ENCODE measurements around the gene LRRC8A.
"Not testable (repeated sequence)": the region's sequence is repeated elsewhere in the genome, so short reads cannot be mapped to it uniquely, and the experiment has no call there.

The LRRC8A gene

DNA sequence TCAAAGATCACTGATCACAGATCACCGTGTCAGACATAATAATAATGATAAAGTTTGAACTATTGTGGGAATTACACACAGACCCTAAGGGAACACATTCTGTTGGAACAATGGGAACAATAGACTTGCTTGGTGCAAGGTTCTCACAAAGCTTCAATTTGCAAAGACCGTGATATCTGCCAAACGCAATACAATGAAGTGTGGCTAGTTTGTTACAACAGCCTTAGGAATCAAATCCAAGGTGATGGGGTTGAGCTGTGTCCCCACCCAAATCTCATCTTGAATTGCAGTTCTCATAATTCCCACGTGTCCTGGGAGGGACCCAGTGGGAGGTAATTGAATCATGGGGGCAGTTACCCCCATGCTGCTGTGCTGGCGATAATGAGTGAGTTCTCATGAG lies 21.0 kb upstream of the LRRC8A start:
- H3K4me3 ChIP-seq (replicated peaks; ENCODE audit: low read depth, low read length), result no peak overlapping the region
- no peak for TF ChIP-seq CTCF (IDR thresholded peaks at IDR 0.05; ENCODE audit: low read length, missing control alignments)
- DNase-seq (ENCODE audit: low read depth), result no peak

GRCh38 chr9:128861501-128861900 lies 20.4 kb upstream of the LRRC8A start:
- no peak for DNase-seq (ENCODE audit: low read depth)
- H3K4me3 ChIP-seq (replicated peaks; ENCODE audit: low read depth, low read length), result no peak overlapping the region
- TF ChIP-seq CTCF (IDR thresholded peaks at IDR 0.05; ENCODE audit: low read length, missing control alignments), result no peak

DNA sequence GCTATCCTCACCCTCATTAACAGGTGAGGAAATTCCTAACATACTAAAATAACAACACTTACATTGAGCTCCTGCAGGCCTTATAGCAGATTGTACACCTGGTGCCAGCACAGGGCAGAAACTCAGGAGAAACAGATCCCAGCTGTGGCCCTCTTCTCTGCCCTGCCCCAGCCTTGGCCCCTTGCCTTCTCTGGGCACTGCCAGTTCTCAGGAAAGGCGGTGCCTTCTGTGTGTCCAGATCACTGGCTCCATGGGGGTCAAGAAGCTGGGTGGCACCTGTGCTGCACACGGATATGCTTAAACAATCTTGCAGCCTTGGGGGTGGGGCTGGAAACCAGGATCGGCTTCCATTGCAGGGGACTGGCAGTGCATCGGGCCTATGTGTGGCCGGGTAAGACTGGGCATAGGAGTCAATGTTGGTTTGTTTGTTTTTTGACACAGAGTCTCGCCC lies 19.5 kb upstream of the LRRC8A start:
- no peak overlapping the region for H3K4me3 ChIP-seq (replicated peaks; ENCODE audit: low read depth, low read length)
- DNase-seq (ENCODE audit: low read depth), result no peak
- no peak for TF ChIP-seq CTCF (IDR thresholded peaks at IDR 0.05; ENCODE audit: low read length, missing control alignments)

DNA sequence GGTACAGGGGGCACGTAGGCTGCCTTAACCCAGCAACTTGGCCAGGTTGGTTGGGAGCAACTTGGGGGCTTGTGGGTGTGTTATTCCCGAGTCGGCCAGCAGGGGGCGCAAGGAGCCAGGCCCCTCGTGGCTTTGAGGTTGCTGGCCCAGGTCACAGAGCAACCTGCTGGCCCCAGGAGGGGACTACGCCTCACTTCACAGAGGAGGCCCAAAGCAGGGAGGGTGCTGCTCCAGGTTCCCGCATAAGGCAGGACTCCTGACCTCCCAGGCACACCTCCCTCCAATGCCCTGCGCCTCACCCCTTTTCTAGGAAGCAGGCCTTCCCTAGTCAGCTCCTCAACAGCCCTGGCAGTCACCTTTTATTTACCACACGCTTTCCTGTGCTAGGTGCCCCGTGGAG lies 18.3 kb upstream of the LRRC8A start:
- DNase-seq (ENCODE audit: low read depth), result peak; percentile 66
- peak; percentile 82 for TF ChIP-seq CTCF (IDR thresholded peaks at IDR 0.05; ENCODE audit: low read length, missing control alignments)
- no peak overlapping the region for H3K4me3 ChIP-seq (replicated peaks; ENCODE audit: low read depth, low read length)

DNA sequence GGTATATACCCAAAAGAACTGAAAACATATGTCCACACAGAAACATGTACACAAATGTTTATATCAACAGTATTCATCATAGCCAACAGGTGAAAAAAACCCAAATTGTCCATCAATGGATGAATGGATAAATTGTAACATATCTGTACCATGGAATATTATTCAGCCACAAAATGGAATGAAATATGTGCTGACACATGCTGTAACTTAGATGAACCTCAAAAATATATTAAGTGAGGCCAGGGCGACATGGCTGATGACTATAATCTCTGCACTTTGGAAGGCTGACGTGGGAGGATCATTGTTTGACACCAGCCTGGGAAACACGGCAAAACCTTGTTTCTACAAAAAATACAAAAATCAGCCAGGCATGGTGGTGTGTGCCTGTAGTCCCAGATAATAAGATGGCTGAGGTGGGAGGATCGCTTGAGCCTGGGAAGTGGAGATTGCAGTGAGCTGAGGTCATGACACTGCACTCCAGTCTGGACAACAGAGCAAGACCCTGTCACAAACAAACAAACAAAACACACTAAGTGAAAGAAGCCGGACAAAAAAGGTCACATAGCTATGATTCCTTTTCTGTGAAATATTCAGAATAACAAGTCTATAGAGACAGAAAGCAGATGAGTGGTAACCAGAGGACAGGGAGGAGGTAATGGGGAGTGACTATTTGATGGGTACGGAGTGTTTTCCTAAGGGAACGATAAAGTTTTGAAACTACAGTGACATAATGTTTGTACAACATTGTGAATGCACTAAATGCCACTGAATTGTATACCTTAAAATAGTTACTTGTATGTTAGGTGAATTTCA lies 11.6 kb upstream of the LRRC8A start:
- no peak for DNase-seq (ENCODE audit: low read depth)
- no peak for TF ChIP-seq CTCF (IDR thresholded peaks at IDR 0.05; ENCODE audit: low read length, missing control alignments)
- no peak overlapping the region for H3K4me3 ChIP-seq (replicated peaks; ENCODE audit: low read depth, low read length)

DNA sequence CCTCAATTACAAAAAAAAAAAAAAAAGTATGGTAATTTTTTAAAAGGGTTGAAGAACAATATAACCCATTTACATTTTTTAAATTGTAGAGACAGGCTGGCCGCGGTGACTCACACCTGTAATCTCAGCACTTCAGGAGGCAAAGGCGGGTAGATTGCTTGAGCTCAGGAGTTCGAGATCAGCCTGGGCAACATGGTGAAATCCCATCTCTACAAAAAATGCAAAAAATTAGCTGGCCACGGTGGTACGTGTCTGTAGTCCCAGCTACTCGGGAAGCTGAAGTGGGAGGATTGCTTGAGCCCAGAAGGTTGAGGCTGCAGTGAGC lies 11.0 kb upstream of the LRRC8A start:
- not testable (repeated sequence) for H3K4me3 ChIP-seq (replicated peaks; ENCODE audit: low read depth, low read length); DNase-seq (ENCODE audit: low read depth)

GRCh38 chr9:128877852-128878251 lies 4.1 kb upstream of the LRRC8A start:
- H3K4me3 ChIP-seq (replicated peaks; ENCODE audit: low read depth, low read length), result no peak overlapping the region
- no peak for TF ChIP-seq CTCF (IDR thresholded peaks at IDR 0.05; ENCODE audit: low read length, missing control alignments)
- no peak for DNase-seq (ENCODE audit: low read depth)

Measured in fibroblast of pulmonary artery (primary cell).